CD4-positive, alpha-beta T cell treated with Interleukin-1 beta for 1 hour (primary cell): ENCODE data around the gene YKT6.
"Not testable (repeated sequence)": the region's sequence is repeated elsewhere in the genome, so short reads cannot be mapped to it uniquely, and the experiment has no call there.

Experiments
- DNase-seq, 2 donors: peaks; one replicate each; pipeline ENCODE4 v3.0.0-alpha.2; 2020 to 2022

Gene YKT6

DNA sequence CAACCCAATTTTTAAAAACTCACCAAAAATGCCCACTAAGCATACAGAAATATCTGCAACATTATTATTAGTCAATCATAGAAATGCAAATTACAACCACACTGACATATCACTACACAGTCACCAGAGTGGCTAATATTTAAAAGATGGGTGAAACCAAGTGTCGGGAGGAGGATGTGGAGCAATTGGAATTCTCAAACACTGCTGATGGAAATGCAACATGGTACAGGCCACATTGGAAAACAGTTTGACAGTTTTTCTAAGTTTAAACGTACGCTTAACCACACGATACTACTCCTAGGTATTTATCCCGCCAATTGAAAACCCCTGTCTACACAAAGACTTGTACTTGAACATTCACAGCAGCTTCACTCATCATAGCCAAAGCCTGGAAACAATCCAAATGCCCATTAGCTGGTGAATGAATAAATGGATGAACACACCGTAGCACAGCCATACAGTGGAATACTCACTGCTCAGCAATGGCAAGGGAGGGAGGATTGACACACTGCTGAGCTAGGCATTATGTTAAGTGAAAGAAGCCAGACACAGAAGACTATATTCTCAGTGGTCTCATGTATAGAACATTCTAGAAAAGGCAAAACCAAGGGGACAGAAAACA lies 27.9 kb upstream of the YKT6 start:
- DNase-seq: no peak

- DNase-seq: no peak
Observed at GRCh38 chr7:44173911-44174693, 26.7 kb upstream of the YKT6 start.

GRCh38 chr7:44174694-44174948 lies 26.2 kb upstream of the YKT6 start:
- not testable (repeated sequence) for DNase-seq

DNA sequence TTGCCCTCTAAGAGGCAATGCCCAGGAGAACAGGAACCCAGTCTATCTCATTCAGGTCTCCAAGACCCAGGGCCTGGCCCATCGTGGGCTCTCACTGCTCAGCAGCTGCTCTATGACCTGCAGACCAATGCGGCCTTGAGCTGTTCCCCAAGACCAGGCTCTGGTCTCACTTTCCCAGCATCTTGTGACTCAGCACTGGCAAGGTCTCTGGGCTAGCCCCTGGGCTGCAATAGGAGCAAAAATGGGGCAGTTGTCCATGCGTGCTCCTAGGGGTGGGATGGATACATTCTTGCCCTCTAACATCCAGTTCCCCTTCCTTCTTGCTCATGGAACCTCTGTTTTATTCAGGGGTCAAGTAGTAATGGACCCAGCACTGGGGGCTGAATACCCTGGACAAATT lies 25.0 kb upstream of the YKT6 start:
- DNase-seq: no peak

DNA sequence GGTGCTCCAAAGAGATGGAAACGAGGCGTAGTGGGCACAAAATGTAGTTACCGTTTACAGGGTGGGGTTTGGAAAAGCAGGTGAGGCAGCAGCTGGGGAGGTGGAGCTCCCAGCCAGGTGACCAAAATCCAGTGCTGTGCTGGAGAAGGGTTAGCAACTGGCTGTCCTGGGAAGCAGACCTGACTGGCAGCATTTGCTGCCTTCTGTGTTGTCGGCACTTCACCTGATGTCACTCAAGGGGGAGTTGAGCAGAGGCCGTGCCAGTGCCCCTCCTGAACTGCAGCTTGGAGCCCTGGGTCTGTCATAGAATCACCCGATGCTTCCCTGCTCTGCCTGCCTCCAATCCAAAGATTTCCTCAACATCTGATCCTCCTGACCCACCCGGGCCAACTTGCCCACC lies 24.3 kb upstream of the YKT6 start:
- no peak for DNase-seq

DNA sequence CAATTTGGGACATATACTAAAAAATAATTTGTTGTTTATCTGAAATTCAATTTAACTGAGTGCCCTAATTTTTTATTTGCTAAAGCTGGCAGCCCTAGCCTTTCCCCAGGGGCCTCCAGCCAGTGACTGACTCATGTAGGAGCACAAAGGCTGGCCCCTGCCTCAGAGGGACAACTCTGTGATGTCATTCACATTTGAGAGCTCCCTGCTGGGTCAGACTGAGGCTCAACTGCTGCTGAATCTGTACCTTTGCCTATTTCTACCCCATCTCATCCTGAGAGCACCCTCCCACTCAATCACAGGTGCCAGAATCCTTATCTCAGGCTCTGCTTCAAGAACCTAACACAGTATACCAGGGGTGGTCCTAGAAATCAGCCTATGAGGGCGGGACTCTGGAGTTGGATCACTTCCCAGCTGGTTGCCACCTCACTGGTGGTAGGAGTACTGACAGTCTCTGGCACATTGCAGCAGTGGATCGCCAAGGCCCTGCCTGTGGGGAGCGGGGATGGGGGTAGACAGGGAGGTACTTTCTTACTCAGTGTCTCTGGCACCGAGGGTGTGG lies 23.1 kb upstream of the YKT6 start:
- no peak for DNase-seq

GRCh38 chr7:44180631-44181030 lies 20.1 kb upstream of the YKT6 start:
- DNase-seq: no peak

GRCh38 chr7:44182827-44183226 lies 18.0 kb upstream of the YKT6 start:
- no peak for DNase-seq

DNA sequence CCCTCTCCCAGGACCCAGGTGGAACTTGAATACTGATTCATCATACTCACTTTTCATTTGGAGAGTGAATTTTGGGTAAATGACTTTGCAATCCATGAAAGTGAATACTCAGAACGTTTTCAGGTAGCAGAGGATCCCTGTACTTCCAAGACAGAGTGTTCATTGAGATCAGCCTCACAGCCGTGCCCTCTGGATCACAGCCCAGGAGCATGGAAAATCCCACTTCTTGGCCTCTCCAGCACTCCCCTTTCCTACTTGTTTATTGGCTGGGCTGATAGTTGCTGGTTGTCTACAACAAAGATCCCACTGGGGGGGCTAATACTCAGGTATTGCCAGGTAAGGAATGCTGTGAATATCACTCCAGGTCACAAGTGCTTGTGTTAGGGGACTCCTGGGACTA lies 17.4 kb upstream of the YKT6 start:
- DNase-seq: no peak

- DNase-seq: no peak
Observed at GRCh38 chr7:44184206-44184872, 16.4 kb upstream of the YKT6 start.

DNA sequence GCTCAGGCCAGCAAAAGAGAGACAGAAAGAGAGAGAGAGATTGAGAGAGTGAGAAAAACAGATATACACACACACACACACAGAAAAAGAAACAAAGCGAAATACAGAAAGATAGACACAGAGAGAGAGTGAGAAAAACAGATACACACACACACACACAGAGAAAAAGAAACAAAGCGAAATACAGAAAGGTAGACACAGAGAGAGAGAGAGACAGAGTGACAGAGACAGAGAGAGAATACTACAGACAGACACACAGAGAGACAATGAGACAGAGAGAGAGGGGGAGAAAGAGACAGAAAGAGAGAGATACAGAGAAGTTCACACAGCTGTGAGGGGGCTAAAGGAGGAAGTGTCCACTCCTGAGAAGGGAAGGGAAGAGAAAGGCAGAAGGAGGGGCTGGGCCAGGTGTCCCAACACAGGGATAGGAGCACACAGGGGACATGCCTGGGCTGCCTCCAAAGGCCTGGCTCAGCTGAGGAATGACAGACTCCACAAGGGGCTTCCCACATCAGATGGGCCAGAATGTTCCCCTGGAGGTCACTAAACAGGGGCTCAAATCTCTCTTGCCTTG lies 15.8 kb upstream of the YKT6 start:
- no peak for DNase-seq

DNA sequence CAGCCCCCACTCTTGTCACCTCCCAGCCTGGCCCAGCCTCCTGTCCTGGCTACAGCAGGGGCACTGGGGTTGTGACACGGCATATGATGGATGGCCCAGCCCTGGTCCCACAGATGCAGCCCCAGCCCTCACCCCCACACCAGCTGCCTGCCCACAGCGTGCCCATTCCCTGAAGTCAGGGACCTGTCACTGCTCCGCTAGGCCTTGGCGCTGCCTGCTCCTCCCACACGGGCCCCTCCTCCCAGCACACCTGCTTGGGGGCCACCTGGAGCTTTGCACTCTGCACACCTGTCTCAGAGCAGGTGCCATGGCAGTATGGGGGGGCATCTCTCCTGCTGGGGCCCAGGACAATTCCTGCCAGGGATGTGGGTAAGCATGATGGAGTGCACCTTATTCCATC lies 15.0 kb upstream of the YKT6 start:
- DNase-seq: no peak

DNA sequence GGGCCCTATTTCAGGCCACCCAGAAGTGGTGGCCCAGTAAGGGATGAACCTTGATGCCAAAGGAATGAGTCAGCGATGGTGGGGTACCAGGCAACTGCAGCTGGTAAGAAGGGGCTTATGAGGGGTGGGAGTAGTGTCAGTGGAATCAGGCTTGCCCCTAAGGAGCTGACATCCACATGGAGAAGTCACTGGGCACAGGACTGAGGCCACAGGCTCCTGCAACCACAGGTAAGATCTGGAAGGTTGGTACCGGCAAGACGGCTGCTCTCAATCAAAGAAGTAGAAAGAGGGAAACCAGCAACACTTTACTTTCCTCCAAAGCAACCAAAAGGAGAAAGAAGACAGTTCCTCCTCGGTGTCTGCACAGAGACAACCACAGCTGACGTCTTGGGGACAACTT lies 14.0 kb upstream of the YKT6 start:
- DNase-seq: no peak

DNA sequence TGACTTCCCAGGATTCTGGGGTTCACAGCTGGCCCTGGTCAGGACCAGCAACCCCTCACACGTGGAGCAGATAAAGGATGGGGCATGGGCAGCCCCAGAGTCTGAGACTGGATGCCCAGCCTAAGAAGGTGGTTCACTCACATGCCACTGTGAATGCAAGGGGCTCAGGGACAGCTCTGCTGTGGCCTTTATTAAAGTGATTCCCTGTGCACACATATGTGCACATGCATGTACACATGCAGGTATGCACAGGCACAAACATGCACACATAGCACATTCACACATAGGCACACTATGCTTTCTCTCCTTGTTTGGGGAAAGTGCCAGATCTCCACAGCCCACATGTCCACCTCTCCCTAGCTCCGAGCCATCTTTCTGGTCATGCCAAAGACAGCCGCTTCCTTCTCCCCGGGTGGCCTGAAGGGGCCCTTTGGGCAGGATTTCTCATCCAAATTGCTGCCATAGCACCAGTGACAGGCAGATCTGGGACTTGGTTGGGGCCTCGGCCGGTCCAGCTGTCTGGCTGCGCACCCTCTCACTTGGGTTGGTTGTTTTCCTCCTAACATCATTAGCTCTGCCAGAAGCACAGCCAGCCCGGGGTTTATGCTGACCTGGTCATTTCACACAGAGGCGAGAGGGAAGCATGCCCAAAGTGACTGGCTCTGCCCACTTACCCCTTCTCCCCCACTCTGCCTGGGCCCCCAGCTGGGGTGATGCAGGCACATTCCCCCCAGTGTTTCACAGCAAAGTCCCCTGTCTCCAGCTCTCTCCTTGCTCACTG lies 13.0 kb upstream of the YKT6 start:
- no peak for DNase-seq

GRCh38 chr7:44188480-44189225 lies 12.1 kb upstream of the YKT6 start:
- no peak for DNase-seq

DNA sequence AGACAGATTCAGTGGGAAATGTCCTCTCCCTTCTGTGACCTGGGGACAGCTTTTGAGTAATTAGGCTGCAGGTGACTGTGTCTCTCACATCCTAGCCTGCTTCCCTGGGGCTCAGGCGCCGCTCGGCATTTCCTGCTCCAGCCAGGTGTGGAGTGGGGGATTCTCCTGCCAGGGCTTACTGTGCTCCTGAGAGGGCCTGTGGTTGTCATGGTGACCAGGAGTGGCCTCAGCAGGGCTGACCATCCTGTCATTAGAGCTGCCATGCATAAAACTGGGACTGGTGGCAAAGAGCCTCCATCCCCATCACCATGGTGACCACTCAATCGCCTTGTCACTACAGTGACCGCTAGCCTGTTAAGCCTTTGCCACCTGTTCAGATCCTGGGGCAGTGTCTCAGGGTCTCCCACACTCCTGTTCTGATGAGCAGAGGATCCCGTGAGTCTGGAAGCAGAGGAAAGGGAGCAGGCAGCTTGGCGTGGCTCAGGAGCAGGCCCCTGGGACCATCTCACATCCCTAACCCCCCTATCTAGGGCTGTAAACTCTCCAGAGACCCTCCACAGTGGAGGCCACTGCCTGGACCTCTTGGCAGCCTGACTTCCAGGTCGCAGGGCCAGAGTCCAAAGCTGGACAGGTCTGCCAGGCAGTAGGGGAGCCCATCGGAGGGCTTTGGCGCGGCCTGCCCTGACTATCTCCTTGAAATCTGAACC lies 11.3 kb upstream of the YKT6 start, which contains the start of gene GCK:
GCK (minus strand) TSS at position 154 of the 707 bp plus-strand sequence. CDS start 486 bp downstream, outside the sequence.
- no peak for DNase-seq

- no peak for DNase-seq
Observed at GRCh38 chr7:44189993-44190872, 10.5 kb upstream of the YKT6 start.

- no peak for DNase-seq
Observed at GRCh38 chr7:44191171-44191570, 9.6 kb upstream of the YKT6 start.

DNA sequence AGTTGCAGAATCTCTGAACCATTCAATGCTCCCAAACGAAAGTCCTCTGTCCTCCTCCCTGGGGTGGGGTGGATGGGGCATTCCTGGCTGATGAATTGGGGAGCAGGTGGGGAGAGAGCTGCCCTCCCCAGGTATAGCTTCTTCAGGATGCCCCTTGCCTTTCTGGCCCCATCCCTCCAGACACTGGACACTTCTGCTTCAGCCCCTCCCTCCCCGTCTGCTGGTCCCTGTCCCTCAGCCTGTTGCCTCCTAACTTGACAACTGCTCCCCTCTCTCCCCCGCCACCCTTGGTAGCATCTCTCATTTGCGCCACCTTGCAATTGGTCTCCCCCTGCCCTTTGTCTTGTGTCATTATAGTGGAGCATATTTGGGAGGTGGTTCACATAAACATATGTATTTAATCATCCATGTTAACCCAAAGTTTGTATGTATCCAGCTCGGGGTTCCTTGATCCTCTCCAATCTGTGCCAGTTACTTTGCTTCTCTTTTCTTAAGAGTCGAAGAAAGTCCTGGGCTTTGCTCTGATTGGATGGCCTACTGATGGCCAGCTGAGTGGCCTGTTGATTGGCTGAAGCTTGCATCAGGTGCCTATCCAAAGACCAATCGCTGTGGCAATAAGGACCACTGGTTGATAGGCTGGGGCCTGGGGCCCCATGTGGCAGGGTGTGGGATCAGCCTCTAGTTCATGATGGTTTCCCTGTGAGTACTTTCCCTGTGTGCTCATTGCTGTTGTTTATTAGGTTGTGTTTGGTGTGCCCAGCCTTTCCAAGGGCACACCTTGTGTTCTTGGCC lies 7.6 kb upstream of the YKT6 start:
- DNase-seq: no peak

DNA sequence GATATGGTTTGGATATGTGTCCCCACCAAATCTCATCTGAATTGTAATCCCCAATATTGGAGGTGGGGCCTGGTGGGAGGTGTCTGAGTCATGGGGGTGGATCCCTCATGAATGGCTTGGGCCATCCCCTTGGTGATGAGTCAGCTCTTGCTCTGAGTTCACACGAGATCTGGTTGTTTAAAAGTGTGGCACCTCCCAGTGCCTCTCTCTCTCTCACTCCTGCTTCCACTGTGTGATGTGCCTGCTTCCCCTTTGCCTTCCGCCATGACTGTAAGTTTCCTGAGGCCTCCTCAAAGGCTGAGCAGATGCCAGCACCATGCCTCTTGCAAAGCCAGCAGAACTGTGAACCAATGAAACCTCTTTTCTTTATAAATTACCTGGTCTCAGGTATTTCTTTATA lies 6.7 kb upstream of the YKT6 start:
- DNase-seq: no peak
